ENCODE measurements around the gene SRGAP1. TPM values are rescaled to one million over a fixed set of nuclear protein-coding genes. Genes with fewer than 3 reads are reported as not detected.

Gene SRGAP1
- total RNA-seq, 6 experiments from 2014 or later: 1.3 to 5.0 (median 3.0) TPM

GRCh38 chr12:63904653-63905052, 60.2 kb downstream of the SRGAP1 start:
- no peaks in the 10 kb centered on the region for H3K36me3 ChIP-seq

DNA sequence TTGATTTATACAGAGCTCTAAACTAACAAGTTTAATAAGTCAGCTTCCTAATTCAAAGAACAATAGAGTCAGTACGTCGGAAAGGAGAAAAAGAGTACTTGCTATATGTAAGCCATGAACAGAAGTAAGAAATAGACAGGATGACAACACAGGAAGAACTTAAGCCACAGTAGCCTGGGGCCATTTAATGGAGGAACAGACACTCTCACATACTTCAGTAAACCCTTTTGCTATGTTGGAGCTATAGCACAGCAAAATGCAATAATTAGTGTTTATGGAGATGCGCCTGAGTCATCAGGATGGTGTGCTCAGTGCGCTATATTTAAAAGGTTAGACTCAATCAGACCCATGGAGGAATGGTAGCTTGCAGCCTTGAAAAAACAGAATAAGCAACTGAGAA, 61.0 kb downstream of the SRGAP1 start:
- Histone ChIP-seq H3K4me3 (no peak overlapping the region), H3K4me1 (peaks cover 0 to 6% (median 2%) of the 10 kb centered on the region in 4 donors), H3K27ac (no peak overlapping the region), H3K9me3 (no peaks in the 10 kb centered on the region), H3K27me3 (no peaks in the 10 kb centered on the region), H3K36me3 (no peaks in the 10 kb centered on the region)
- WGBS (ENCODE audit: insufficient coverage, low coverage, low lambda C conversion rate, missing lambda C conversion rate): 70% methylated on average over 4 of the region's 4 CpGs
- ATAC-seq: no peak
- TF ChIP-seq POLR2A (IDR thresholded peaks at IDR 0.05) (no peak), CTCF (IDR thresholded peaks at IDR 0.05) (no peak)
- intact Hi-C loops (cut with DNase I): no loop called here
- no peak for DNase-seq

More at GRCh38 chr12:63904653-63905052, 60.2 kb downstream of the SRGAP1 start:
- DNase-seq: no peak
- no peak for TF ChIP-seq POLR2A (IDR thresholded peaks at IDR 0.05)
- TF ChIP-seq CTCF (IDR thresholded peaks at IDR 0.05): no peak
- Histone ChIP-seq H3K4me1 (peaks cover 0 to 11% (median 3%) of the 10 kb centered on the region in 4 donors), H3K9me3 (no peaks in the 10 kb centered on the region), H3K27me3 (no peaks in the 10 kb centered on the region), H3K27ac (no peak overlapping the region), H3K4me3 (no peak overlapping the region)
- intact Hi-C loops (cut with DNase I): no loop called here
- 85% methylated on average over 4 of the region's 4 CpGs for WGBS (ENCODE audit: insufficient coverage, low coverage, low lambda C conversion rate, missing lambda C conversion rate)
- ATAC-seq: no peak

- H3K4me3 ChIP-seq: no peak overlapping the region
- TF ChIP-seq POLR2A (IDR thresholded peaks at IDR 0.05) (no peak), CTCF (IDR thresholded peaks at IDR 0.05) (no peak)
- no peaks in the 10 kb centered on the region for H3K4me1 ChIP-seq
- no peak overlapping the region for H3K27ac ChIP-seq
- DNase-seq: no peak
- 80% methylated on average over 1 of the region's 1 CpG for WGBS (ENCODE audit: insufficient coverage, low coverage, low lambda C conversion rate, missing lambda C conversion rate)
- H3K9me3 ChIP-seq: no peaks in the 10 kb centered on the region
- no peaks in the 10 kb centered on the region for H3K27me3 ChIP-seq
- no peak for ATAC-seq
- H3K36me3 ChIP-seq: no peaks in the 10 kb centered on the region
- intact Hi-C loops (cut with DNase I): no loop called here
These were observed 62.4 kb downstream of the SRGAP1 start for GRCh38 chr12:63906876-63907275.

- H3K4me1 ChIP-seq: no peaks in the 10 kb centered on the region
- no peaks in the 10 kb centered on the region for H3K9me3 ChIP-seq
- ATAC-seq: no peak
- H3K36me3 ChIP-seq: no peaks in the 10 kb centered on the region
- no peak overlapping the region for H3K27ac ChIP-seq
- DNase-seq: no peak
- no peaks in the 10 kb centered on the region for H3K27me3 ChIP-seq
- H3K4me3 ChIP-seq: no peak overlapping the region
- TF ChIP-seq POLR2A (IDR thresholded peaks at IDR 0.05): no peak
- TF ChIP-seq CTCF (IDR thresholded peaks at IDR 0.05): no peak
- 47% methylated on average over 2 of the region's 2 CpGs for WGBS (ENCODE audit: insufficient coverage, low coverage, low lambda C conversion rate, missing lambda C conversion rate)
- intact Hi-C loops (cut with DNase I): no loop called here
These were observed 63.1 kb downstream of the SRGAP1 start for GRCh38 chr12:63907561-63907960.

DNA sequence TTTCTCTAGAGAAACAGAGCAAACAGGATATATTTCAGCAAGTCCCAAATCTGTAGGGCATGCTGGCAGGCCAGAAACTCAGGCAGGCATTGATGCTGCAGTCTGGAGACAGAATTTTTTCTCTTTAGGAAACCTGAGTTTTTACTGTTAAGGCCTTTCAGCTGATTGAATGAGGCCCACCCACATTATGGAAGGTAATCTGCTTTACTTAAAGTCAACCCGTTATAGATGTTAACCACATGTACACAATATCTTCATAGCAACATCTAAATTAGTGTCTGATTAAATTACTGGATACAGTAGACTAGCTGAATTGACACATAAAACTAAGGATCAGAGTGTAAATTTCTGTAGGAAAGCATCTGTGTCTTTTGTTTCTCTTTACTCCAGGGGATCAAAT, 65.2 kb downstream of the SRGAP1 start:
- Histone ChIP-seq H3K4me3 (no peak overlapping the region), H3K4me1 (no peaks in the 10 kb centered on the region), H3K36me3 (no peaks in the 10 kb centered on the region), H3K27ac (no peak overlapping the region), H3K27me3 (no peaks in the 10 kb centered on the region), H3K9me3 (no peaks in the 10 kb centered on the region)
- ATAC-seq (no peak), DNase-seq (no peak)
- 90% methylated on average over 1 of the region's 1 CpG for WGBS (ENCODE audit: insufficient coverage, low coverage, low lambda C conversion rate, missing lambda C conversion rate)
- intact Hi-C loops (cut with DNase I): no loop called here
- TF ChIP-seq CTCF (IDR thresholded peaks at IDR 0.05): no peak
- no peak for TF ChIP-seq POLR2A (IDR thresholded peaks at IDR 0.05)

Data from right lobe of liver (tissue), 6 donors.